ENCODE data around the gene ABLIM3.

Gene ABLIM3

DNA sequence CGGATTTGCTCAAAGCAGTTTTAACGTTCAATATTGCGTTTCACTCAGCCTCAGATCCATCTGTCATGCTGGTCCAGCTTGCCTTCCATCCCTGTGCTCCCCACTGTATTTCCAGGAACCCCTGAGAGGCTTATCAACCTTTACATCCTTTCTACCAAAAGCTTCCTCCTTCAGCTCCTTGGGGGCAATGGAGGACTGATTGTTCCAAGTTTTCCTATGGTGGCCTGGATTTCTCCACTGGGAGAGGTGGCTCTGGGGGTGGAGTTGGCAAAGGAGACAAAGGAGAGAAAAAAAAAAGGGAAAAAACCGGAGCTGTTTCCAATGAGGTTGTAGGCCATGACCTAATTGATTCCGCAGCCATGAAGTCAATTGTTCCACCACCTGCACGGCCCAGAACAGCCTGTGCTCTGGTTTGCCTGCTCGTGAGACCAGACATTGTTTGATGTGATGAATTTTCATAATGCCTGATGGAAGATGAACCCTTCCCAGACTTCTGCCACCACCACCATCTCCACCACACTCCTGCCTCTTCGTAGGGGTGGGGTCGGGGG lies 54.1 kb downstream of the ABLIM3 start:
- DNase-seq = no peak

DNA sequence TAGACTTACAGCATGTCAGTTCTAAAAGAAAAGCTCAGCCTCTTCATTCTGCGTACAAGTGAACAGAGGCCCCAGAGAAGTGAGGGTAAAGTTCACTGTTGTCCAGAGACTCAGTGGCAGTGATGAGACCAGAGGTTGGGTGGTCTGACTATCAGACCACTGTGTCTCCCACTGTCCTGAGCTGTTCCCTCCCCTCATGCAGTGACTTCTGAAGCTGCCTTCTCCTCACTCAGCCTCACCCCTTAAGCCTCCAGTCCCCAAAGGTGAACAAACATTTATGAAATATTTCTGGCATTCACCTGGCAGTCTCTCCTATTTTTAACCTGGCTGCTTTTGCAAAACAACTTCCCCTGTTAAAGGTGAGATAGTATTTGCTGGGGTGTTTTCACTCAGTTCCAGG lies 54.7 kb downstream of the ABLIM3 start:
- no peak for DNase-seq

DNA sequence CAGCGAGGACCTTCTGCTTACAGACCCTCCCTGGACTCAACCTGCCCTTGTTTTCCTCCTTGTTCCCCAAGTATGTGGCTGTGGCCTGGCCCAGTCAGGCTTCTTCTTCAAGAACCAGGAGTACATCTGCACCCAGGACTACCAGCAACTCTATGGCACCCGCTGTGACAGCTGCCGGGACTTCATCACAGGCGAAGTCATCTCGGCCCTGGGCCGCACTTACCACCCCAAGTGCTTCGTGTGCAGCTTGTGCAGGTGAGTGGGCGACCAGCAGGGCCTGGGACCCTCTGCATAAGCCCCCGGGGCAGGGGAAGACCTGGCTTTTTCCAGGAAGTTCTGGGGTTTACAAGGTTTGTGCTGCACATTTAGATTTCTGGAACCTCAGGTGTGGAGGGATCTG lies 56.9 kb downstream of the ABLIM3 start:
- no peak for DNase-seq

DNA sequence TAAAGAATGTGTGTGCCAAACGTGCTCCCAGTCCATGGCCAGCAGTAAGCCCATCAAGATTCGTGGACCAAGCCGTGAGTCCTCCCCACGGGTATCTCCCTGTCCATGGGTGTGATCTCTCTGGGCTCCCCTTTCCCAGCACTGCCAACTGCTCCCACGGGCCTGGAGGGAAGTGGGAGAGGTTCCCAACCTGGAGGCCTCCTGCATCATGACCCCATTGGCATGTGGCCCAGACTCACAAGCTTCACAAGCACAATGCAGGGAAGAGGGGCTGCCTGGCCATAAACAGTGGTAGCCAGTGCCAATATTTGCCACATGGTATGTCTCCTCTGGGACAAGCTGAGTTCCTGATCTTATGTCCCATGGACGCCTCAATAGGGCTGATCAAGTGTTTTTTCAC lies 59.1 kb downstream of the ABLIM3 start:
- DNase-seq = peak; percentile 18

DNA sequence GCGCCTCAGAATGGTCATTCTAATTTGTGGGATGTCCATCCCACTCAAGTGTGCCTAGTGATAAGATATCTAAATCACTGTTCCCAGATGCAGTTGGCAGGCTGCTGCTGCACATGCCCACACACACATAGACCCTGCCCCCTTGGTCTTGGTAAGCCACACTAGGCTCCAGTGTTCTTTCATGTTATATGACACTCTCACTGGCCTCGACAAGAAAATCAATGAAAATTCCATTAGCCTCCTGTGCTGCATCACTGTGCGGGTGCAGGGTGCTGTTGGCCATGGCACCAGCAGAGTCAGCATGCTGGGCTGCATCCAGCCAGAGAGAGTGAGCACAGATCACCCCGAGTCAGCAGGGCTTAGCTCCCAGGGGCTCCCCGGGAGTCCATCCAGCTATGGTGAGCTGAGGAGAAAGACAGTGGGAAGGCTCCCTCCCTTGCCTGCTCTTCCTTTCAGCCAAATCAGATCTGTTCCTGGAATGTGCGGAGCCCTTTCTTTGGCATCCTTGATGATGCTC lies 59.9 kb downstream of the ABLIM3 start:
- no peak for DNase-seq

DNA sequence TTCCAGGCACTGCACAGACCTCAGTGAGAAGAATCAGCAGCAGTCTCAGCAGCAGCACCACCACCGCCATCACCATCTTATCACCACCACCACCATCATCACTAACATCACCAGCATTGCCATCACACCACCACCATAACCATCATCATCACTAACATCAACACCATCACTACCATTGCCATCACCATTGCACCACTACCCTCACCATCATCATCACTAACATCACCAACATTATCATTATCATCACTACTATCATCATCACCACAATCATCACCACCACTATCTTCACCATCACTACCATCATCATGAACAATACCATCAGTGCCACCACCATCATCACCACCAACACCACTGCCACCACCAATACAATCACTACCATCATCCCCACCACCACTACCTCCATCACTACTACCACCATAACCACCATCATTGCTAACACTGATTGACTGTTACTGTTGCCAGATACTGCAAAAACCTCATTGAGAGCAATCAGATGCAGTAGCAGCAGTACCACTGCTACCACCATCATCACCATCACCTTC lies 61.7 kb downstream of the ABLIM3 start:
- DNase-seq = no peak

DNA sequence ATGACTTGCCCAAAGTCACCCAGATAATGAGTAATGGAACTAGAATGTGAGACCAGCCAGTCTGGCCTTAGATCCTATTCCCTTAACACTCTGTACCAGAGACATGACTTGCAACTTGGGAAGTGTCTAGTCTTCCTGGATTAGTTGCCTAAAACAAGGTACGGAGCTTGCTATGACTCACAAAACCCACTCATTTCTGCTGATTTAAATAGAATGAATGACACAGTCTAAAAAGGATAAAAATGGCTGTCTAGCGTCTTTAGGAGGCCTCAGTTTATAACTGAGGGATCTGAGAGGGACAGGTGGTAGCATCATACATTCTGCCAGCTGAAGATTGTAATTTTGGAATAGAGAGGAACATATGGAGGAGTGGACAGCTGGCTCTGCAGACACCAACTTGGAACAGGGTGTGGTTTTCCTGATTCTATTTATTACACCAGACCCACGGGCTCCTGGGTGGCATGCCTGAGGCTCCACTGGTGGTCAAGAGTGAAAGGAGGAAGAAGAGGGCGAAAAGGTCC lies 62.7 kb downstream of the ABLIM3 start:
- no peak for DNase-seq

DNA sequence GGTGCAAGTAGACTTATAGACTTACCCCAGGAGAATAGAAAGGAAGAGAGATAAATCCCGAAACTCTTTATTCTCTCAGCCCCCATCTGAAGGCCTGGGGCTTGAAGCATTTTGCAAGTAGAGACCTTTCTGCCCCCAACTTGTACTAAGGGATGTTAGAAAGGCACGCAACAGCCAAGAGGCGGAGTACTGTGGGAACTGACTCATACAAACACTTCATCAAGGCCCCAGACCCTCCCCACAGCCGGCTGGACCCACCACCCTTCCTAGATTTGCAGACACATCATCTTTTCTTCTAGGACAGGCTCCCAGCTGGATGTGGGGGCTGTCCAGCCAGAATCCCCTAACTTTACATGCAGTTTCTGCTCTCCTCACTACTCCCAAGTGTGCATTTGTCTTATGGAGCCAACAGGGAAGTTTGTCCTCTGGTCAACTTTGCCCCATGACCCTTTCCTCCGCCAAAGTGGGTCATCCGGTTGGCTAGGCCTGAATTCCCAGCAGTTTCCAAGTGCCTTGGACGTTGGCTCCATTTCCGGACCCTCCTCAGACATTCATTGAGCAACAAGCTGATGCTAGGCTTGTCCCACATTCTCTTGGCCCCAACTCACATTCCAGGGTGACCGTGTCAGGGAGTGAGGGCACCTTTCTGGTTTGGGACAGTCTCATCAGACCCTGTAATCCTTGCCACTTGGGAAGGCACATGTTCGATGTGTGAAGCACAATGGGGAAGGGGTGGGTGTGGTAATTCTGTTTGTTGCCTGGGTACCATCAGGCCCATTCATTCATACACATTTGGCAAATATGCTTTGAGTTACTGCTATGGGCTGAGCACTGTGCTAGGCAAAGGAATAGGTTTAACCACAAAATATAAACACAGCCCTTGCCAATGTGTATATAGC lies 64.6 kb downstream of the ABLIM3 start:
- DNase-seq = no peak

DNA sequence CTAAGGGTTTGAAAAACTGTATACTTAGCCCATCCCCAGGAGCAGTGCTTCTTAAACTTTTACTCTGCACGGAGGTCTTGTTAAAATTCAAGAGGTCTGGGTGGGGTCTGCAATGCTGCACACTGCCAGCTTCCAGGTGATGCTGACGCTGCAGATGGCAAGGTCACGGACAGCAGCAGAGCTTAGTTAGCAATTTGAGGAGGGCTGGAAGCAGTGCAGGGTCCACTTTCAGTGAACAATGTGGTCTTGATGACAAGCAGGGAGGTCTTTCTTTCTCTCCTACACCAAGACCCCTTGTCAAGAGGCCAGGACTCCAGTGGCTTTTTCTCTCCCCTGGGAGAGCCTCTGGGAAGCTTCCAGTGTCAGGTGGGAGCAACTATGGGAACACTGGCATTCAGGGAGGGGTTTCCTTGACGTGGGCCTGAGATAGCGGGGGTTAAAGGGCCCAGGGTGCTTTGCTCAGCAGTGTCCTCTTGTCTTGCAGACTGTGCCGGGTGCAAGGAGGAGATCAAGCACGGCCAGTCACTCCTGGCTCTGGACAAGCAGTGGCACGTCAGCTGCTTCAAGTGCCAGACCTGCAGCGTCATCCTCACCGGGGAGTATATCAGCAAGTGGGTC lies 65.3 kb downstream of the ABLIM3 start:
- no peak for DNase-seq

DNA sequence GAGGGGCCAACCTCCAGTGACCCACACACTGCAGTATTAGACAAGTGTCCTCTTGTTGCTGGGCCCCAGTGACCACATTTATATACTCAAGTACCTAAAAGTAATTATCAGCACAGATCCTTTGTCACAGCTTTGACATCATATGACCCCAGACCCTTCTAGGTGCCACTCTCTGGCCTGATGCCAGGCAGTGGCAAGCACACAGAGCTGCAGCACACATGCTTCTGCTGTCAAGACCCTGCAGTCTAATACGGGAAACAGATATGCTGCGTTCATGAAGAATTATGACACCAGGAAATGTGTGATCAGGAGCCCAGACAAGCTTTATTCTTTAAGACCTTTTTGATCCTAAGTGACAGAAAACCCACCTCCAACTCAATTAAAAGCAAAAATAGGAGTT lies 66.5 kb downstream of the ABLIM3 start:
- DNase-seq = no peak

DNA sequence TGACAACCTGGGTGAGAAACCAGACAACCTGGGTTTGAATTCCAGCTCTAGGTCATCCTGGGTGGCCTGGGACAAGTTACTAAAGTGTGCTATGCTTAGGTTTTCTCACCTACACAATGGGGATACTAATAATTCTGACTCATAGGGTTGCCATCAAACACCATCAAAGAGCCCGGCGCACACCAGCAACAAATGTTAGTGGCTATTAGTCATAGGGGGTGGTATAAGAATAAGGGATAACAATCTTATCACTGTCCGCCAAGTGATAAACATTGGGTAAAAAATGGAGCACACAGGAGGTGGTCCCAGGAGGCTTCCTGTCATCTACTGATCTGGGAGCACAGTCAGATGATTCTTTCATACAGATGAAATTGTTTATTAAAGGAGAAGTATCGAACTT lies 68.9 kb downstream of the ABLIM3 start:
- no peak for DNase-seq

DNA sequence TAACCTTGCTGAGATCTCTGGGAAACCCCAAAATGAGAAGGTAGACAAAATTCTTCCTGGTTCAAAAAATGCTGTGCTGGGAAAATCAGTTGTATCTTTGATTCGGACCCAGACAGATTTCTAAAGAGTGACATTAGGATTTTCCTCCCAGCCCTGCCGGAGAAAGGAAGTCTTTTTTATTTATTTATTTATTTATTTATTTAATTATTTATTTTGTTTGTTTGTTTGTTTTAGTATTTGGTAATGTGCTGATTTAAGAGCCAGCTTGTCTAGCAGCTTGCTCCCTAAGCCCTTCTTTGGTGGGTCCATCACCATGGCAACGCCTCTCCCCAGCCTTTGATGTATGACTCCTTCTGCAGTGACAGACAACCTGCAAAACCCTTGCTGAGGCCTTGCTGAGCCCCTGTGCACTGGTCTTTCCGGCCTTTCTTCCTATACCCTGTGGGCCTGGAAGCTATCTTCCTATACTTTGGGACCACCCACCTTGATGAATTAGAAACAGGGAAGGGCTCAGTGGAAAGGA lies 69.7 kb downstream of the ABLIM3 start:
- DNase-seq = no peak

DNA sequence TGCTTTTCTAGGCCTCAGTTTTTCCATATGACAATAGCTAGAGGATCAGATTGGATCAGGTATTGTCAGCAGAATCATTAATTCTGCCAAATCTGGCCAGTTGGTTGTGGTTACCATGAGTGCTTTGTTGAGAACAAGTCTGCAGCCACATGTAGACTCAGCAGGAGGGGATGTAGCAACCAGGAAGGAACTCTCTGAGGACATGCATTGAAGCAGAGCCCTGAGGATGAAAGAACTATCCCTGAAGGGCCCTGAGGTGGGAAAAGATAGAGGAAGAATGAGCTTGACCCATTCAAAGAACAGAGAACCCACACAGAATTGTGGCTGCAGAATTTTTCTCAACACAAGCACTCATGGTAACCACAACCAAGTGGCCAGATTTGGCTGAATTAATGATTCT lies 70.3 kb downstream of the ABLIM3 start:
- no peak for DNase-seq

DNA sequence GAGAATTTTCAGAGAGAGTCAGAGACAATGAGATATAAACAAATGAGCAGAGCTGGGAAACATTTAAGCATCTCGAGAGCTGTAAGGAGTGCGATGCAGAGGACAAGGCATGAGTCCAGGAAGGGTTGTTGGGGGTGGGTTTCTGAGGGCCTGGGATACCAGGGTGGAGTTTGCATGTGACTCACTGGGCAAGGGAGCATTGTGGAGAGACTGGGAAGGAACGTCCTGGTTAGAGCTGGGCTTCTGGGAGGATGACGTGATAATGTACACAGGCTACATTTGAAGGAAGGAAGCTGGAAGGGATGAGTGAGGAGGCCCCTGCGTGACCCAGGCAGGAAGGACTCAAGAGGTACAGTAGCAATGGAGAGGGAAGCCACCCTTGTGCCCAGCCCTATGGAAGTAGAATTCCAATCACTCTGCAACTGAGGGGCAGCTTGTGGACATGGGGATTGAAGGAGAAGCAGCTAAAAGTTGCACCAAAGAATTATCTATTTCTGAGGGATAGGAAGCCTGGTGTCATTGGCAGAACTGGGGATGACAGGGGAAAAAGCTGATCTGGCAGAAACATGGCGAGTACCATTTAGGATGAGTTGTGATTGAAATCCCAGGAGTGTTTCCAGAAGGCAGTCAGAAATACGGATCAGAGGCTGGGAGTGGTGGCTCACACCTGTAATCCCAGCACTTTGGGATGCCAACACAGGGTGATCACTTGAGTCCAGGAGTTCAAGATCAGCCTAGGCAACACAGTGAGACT lies 71.1 kb downstream of the ABLIM3 start:
- DNase-seq = no peak

DNA sequence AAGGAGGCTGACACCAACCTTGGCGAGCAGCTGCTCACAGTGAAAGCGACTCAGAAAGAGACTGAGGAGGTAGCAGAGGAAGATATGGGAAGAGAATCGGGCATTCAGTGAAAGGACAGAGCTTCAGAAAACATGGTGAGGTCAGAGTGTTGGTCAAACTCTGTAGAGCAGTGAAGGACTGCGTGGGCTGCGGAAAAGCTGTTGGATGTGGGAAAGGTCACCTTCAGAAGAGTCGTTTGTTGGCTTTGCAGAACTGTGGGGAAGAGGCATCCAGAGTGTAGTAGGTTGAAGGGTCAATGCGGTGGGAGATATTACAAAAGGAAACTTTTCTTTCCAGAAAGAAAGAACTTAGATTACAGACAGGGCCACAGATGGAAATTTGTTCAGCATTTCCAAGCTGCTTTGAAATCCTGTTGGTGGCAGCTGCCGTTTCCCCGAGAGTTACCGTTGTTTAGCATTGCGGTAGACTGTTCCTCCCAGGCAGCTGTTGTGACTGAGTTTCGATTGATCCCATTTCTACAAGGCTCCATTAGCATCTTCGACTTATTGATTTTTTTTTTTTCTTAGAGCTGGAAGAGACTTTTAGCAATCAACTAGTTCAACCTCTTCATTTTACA lies 72.1 kb downstream of the ABLIM3 start:
- no peak for DNase-seq

DNA sequence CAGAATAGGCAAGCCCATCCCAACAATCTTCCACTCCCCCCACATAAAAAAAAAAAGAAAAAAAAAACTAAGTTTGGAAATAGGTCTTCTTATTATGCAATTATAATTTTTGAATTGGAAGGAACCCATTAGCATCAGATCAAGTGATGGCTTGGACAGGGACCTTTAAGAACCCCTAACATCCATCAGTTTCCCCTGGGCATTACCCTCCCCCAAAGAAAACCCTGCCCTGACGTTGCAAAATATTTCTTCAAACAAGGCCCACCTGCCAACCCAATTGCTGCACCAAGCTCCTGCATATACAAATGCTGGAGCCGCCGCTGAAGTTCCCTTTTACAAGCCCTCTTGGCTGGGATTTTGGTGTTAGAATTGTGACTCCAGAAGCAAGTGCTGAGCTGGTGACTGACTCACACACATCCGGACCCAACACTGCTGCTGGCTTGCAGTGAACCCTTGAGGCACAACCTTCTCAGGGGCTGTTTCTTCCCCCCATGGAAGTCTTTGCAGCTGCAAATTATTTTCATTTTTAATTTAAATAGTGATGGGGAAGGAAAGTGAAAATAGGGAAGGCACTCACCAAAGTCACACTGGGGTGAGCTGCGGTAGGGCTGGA lies 74.3 kb downstream of the ABLIM3 start:
- no peak for DNase-seq

DNA sequence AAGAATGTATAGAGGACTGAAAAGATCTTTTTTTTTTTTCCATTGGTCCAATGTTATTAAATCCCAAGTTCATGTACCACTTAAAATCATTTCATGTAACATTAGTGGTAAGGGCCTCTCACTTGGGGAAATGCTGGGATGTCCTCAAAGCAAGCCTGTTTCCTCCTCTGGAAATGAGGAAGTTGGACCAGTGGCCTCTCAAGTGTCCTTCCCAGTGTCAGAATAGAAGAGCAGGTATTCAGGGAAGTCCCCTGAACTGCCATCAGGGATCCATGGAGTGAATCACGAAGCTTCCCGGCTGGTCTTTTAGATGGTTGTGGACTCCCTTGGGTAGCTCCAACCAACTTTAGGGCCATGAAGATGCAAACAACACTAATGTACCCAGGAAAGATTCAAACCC lies 75.2 kb downstream of the ABLIM3 start:
- DNase-seq = no peak

DNA sequence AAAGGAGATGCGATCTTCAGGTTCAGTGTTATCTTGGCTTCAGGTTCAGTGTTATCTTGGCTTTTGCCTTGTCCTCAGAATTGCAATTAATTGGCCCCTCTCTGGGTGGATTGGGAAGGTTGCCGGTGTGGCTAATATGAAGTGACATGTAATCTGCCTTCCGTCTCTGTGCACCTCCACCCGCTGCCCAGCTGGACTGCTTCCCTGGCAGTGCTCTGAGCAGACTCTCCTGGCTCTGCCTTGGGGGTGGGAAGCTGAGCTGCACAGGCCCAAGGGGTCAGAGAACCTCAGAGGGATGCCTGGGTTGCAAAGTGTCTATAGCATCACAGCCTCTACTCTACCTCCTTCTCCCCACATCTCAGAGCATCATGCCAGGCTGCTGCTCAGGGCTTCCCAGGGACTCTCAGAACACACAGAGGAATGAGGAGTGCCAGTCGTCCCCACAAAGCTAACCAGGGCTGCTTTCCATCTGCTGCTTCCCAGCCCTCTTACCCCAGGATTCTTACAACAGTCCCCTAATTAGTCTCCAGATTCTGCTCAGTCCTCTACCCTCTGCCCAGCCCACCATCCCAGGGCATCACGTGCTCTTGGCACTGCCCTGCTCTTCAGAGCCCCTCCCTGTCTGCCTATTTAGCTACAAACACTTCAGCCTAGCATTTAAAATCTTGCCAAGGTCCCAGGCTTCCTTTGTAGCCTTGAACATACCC lies 76.0 kb downstream of the ABLIM3 start:
- no peak for DNase-seq

DNA sequence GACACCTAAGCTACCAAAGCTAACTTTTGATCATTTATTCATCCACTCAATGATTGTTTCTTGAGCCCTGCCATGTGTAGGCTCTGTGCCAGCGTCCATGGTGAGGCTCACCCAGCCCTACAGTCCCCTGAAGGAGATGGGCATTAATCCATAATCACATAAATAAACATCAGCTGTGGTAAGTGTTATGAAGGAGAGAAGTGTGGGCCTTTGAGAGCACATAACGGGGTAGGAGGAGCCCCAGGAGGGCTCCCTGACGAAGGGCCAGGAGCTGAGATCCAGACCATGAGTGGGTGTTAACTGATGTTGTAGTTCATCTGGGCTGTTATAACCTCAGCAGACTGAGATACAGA lies 76.5 kb downstream of the ABLIM3 start:
- peak; percentile 78 for DNase-seq

DNA sequence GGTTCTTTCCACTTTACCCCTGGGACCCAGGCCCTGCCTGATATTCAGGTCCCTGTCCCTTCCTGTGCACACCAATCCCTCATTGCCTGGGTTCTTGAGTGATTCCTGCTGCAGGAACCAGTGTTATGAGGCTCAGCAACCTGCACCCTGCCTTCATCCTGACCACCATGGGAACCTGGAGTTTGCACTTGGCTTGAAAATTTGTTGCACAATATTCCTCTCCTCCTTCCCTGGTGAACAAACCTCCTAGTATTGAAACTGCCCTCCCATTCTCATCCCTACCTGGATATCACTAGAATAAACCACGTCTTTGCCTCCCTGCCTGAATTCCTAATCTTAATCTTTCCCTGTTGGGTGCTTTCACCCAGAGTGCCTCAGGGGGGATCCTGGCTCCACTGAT lies 78.3 kb downstream of the ABLIM3 start:
- no peak for DNase-seq

DNA sequence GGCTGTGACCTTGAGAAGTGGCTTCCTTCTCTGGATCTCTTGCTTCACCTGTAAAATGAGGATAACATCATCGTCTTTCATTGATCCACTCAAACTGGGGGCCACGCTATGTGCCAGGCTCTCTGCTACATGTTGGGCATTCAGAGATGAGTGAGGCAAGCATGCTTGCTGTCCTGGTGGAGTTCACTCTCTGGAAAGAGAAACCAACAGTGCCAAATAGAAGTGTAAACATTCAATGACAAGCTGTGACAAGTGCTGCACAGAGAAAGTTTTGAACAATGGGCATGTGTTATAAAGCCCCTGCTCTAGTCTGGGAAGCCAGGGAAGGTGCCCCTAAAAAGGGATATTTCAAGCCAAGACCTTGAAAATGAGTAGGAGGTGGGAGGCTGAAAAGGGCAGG lies 79.5 kb downstream of the ABLIM3 start:
- no peak for DNase-seq
